GM18505 (cell line): Measurements from ENCODE around the gene ABLIM3.

Experiments
- ATAC-seq: cut with Tn5 transposase; IDR thresholded peaks from one replicate; pipeline ENCODE4 v1.9.1; 2021; ENCODE audit not compliant: unreplicated experiment
- POLR2A ChIP-seq: IDR thresholded peaks from 4 replicates; pipeline ENCODE4 v1.6.1; 2011; ENCODE audit warnings: borderline replicate concordance; ENCODE audit not compliant: insufficient read depth, insufficient read length; ENCODE audit errors: extremely low read depth

Gene ABLIM3

DNA sequence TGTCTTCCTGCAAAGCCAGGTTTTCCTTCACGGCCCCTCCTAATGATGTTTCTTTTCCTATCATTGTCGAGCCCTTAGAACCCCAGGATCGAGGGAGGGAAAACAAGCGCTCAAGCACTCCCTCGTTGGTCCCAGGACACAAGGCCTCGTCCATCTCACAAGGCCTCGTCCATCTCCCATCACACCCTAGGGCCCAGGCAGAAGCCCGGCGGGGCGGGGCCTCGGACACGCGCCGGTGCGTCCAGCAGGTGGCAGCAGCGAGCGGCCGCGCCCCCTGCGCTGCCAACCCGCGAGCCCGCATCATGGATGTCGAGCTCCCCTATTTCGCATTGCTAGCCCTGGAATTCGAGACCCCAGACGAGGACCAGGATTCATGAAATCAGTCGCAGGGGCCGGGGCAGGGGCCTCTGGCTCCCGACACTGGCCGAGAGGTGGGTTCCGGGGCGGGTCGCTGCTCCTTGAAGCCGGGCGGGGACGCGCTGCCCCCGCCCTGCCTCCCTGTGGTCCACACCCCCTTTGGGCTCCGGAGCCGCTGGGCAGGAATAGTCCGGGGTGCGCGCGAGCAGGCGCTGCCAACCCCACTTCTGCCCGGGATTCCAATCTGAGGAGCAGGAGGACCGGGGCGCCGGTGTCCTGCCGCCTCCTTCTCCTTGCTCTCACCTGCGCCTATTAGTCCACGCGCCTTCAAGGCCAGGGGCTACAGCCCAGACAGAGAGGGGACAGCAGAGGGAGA, at the start of gene ABLIM3:
Gene ABLIM3, plus strand, starts transcription at position 270 of the 733 bp plus-strand sequence. CDS start 603 bp downstream, outside the sequence.
- ATAC-seq: peak; percentile 96
- no peak for TF ChIP-seq POLR2A

DNA sequence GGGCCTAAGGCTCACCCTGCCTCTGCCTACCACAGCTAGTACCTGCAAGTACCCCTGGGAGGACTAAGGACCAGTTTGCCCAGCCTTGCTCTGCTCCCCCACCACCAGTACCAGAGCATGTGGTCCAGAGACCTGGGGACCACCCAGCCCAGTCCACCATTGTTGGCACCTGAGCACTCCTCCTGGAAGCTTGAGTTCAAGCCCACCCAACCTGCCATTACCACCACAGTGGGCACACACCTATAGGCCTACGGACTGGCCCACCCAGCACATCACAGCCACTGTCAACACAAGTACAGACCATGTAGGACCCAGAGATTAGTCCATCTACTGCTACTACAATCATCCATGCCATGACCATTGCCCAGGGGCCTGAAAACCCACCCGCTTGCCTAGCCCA, 47.7 kb upstream of the ABLIM3 start:
- TF ChIP-seq POLR2A: no peak
- ATAC-seq: no peak

DNA sequence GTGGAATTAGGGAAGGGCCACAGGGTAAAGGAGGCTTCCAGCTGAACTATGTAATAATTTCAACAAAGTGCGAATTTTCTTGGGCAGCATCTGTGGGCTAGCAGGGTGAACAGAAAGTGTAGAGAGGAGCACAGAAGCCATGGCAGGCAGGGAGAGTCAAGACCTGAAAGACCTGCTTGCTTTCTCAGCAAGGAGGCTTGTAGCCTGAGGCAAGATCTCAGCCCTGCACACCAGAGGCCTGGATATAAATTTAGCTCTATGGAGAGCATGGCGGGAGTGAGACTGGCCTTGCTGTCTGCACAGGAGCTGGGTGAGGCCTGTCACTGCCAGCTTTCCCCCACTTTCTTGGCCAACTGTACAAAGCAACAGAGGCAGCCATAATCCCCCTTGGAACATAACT, 46.3 kb upstream of the ABLIM3 start:
- no peak for TF ChIP-seq POLR2A
- no peak for ATAC-seq

GRCh38 chr5:149099920-149100319, 41.4 kb upstream of the ABLIM3 start:
- no peak for ATAC-seq
- TF ChIP-seq POLR2A: no peak

GRCh38 chr5:149100331-149100730, 41.0 kb upstream of the ABLIM3 start:
- ATAC-seq: no peak
- TF ChIP-seq POLR2A: no peak

GRCh38 chr5:149108651-149109280, 32.5 kb upstream of the ABLIM3 start:
- no peak for TF ChIP-seq POLR2A
- no peak for ATAC-seq

DNA sequence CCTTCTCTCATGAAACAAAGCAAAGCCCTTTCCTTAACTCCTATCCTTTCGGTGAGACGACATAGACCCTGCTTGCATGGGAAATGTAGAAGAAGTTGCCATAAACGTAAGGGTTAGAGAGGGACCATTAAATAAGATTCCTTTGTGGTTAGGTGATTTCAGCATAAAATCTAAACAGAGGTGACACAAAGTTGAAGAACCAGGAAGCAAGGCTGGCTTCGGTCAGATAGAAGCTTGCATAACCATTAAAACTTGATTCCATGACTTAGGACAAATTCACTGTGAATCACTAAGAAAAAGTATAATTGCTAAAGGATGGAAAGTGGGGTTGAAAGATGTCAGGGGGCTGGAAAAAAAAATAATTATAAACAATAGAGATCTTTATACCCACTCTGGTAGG, 30.9 kb upstream of the ABLIM3 start:
- no peak for TF ChIP-seq POLR2A
- no peak for ATAC-seq

GRCh38 chr5:149113669-149114068, 27.6 kb upstream of the ABLIM3 start:
- ATAC-seq: no peak

DNA sequence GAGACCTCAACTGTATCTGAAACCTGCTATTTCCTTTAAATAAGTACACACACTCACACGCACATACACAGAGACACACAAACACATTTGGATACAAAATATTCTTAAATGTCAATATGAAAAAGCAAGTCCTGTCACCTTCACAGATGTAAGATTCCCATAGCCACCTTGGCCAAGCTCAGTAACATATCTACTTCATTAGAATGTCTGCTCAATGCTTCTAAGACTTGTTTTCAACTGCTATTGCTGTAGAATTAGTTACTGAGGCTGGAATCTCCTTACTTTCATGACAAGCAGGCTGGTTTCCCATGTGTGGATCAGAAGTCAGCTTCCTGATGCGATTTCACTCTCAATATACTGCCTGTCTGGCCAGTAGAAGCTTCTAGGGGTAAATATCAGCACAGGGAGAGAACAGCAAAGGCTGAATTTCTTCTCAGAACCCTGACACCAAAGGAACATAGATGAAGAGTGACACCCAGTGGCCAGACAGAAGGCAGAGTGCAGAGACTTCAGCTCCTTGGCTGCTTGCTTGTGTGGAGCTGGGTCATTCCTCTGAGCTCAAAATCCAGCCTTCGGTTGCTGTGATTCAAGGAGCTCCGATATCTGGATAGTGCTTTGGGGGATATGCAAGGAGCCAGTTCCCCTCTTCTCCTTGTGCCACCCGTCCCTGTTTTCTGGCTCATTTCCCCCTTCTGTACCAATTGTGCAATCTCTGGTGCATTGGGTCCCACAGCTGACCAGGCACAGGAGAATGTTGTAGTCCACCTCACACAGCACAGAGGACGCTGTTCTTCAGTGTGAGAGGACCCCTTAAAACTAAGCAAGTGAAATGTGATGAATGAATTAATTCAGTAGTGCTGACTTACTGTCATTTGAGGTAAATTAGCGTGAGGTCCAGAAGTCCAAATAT, 26.6 kb upstream of the ABLIM3 start:
- ATAC-seq: peak; percentile 82
- TF ChIP-seq POLR2A: no peak

More at GRCh38 chr5:149113669-149114068, 27.6 kb upstream of the ABLIM3 start:
- TF ChIP-seq POLR2A: no peak

DNA sequence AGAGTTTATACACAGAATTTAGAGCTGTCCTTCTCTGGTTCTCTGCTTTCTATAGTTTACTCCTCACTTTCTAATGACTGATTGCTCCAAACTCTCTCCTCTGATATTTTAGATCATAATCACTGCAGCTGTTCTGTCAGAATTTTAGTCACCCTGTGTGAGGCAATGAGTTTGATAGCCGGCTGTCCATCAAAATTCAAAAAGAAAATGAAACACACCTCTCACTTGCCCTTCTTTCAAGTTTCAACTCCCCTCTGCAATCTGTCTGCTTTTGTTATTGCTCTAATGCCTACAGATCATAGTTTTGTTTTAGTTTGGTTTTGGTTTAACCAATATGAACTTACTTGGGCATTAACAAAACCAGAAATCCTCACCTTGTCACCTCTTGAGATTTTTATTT, 23.3 kb upstream of the ABLIM3 start:
- no peak for ATAC-seq
- no peak for TF ChIP-seq POLR2A

DNA sequence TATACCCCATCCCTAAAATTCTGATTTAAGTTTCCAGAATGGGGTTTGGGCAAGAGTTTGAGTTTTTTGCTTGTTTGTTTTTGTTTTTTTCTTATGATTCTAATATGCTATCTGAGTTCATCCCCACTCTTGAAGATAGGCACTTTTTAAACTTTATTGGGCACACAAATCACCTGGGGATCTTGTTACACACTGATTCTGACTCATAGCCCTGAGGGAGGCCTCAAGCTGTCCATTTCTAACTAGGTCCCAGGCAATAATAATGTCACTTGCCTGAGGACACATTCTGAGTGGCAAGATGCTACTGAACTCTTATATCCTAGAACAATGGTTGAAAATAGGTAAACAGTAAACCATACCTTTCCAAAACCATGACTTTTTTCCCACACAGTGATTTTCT, 22.8 kb upstream of the ABLIM3 start:
- no peak for ATAC-seq
- TF ChIP-seq POLR2A: no peak

GRCh38 chr5:149121145-149121544, 20.1 kb upstream of the ABLIM3 start:
- ATAC-seq: no peak
- no peak for TF ChIP-seq POLR2A

- no peak for ATAC-seq
- no peak for TF ChIP-seq POLR2A
Observed at GRCh38 chr5:149123211-149123610, 18.1 kb upstream of the ABLIM3 start.

- no peak for TF ChIP-seq POLR2A
- ATAC-seq: no peak
Observed at GRCh38 chr5:149125386-149125891, 15.9 kb upstream of the ABLIM3 start.

GRCh38 chr5:149126906-149127305, 14.4 kb upstream of the ABLIM3 start:
- ATAC-seq: no peak
- no peak for TF ChIP-seq POLR2A
